Measurements from ENCODE around the gene LHFPL3.

GRCh38 chr7:104299777-104300176 is 28.6 kb upstream of the LHFPL3 start:
- TF ChIP-seq GATA2 (IDR thresholded peaks at IDR 0.05; ENCODE audit: insufficient read depth, insufficient read length, low read depth, low read length) (no peak), CTCF (IDR thresholded peaks at IDR 0.05; ENCODE audit: extremely low read depth in 1 of 2, insufficient read depth in 1 of 2, low read depth in 1 of 2, low read length in 2 of 2) (no peak), POLR2A (IDR thresholded peaks at IDR 0.05; ENCODE audit: low read depth, low read length) (no peak), MYC (IDR thresholded peaks at IDR 0.05; ENCODE audit: low read depth, low read length) (no peak), EZH2 (IDR thresholded peaks at IDR 0.05; ENCODE audit: borderline replicate concordance, low read depth, low read length, severe bottlenecking) (no peak)

Measured in endothelial cell of umbilical vein (primary cell).